GM10266 (cell line): ENCODE measurements around the gene TAP2.
"Not testable (repeated sequence)": the region's sequence is repeated elsewhere in the genome, so short reads cannot be mapped to it uniquely, and the experiment has no call there.

Source experiments
- DNase-seq: peaks from one replicate; pipeline ENCODE4 v3.0.0; 2012; ENCODE audit errors: extremely low spot score
- TF ChIP-seq, protein P1 (sequence below): IDR thresholded peaks from 2 replicates; pipeline ENCODE4 v1.5.1; 2012; ENCODE audit warnings: mild to moderate bottlenecking, low read depth; ENCODE audit not compliant: control insufficient read depth, insufficient read depth; ENCODE audit errors: missing control alignments

TAP2 gene

GRCh38 chr6:32838114-32838958, at the start of gene TAP2:
Gene TAP2, minus strand, starts transcription at chr6:32838739. Its CDS starts 506 bp downstream, at chr6:32838233.
- peak; percentile 88 for DNase-seq
- TF ChIP-seq, protein P1, sequence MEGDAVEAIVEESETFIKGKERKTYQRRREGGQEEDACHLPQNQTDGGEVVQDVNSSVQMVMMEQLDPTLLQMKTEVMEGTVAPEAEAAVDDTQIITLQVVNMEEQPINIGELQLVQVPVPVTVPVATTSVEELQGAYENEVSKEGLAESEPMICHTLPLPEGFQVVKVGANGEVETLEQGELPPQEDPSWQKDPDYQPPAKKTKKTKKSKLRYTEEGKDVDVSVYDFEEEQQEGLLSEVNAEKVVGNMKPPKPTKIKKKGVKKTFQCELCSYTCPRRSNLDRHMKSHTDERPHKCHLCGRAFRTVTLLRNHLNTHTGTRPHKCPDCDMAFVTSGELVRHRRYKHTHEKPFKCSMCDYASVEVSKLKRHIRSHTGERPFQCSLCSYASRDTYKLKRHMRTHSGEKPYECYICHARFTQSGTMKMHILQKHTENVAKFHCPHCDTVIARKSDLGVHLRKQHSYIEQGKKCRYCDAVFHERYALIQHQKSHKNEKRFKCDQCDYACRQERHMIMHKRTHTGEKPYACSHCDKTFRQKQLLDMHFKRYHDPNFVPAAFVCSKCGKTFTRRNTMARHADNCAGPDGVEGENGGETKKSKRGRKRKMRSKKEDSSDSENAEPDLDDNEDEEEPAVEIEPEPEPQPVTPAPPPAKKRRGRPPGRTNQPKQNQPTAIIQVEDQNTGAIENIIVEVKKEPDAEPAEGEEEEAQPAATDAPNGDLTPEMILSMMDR: peak; percentile 97

- no peak for DNase-seq
- TF ChIP-seq, protein P1: no peak
These were observed 49.1 kb upstream of the TAP2 start for GRCh38 chr6:32887616-32888015.

DNA sequence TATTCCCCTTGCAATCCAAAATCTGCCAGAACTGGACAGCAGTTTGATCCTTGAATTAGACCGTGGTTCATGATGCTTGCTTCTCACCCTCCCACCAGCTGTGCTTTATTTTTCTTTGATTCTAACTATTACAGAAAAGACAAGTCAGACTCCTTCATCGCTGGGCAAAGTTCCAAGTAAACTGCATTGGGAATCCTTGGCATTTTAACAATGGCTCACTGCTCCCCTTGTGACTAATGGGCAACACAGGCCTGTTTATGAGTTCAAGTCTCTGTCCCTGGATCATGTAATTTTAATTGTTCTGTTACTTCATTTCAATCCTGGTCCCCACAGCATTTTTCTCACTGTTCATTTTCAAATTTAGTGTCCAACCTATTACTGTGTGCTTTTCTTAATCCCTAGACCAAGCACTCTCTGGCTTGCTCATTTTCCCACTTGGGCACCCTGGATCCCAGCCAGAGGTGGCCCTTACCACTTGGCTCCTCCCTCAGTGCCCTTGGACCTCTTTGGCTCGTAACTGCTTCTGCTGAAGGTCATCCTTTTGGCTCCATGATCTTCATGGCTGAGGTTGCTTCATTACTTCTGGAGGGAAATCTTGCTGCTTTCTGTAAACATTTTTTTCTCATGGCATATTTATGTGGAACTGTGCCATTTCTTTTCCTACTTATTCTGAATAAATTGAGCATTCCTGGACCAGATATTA, 48.3 kb upstream of the TAP2 start:
- TF ChIP-seq, protein P1: no peak
- no peak for DNase-seq

- TF ChIP-seq, protein P1: peak; percentile 48
- DNase-seq: peak; percentile 62
These were observed 47.3 kb upstream of the TAP2 start for GRCh38 chr6:32885698-32886286.

DNA sequence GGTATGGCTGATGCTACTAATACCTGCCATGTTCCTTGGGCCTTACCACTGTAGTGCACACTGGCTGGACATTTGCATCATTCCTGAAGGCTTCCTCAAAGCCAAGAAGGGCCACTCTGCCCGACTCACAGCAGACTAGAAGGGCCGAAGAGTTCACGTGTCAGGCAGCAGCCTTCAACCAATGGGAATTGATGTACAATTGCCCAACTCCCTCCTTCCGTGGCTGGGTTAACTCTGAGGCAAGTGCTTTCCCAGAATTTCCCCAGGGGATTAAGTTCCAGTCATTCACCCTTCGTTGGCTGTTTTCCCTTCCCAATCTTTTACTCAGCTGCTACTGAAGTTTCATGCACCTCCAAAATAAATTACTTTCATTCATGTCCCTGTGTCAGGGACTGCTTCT, 45.2 kb upstream of the TAP2 start:
- no peak for DNase-seq
- TF ChIP-seq, protein P1: no peak

- no peak for DNase-seq
- TF ChIP-seq, protein P1: no peak
These were observed 44.3 kb upstream of the TAP2 start for GRCh38 chr6:32882879-32883250.

DNA sequence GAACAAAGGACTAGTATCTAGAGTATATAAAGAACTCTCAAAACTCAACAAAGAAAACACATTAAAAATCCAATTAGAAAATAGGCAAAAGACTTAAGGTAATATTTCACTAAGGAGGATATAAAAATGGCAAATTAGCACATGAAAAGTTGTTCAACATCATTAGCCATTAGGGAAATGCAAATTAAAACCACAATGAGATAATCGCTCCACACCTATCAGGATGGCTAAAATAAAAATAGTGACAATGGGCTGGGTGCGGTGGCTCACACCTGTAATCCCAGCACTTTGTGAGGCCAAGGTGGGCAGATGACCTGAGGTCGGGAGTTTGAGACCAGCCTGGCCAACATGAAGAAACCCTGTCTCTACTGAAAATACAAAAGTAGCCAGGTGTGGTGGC, 42.4 kb upstream of the TAP2 start:
- not testable (repeated sequence) for DNase-seq
